Omental fat pad (tissue), 4 donors: ENCODE data around the gene C11orf52. TPM values are rescaled to one million over a fixed set of nuclear protein-coding genes. Genes with fewer than 3 reads are reported as not detected.

ENCODE experiments used
- ATAC-seq: fragments of 150-250 bp; one replicate; pipeline ENCODE4 v1.9.1; 2016; ENCODE audit warnings: mild to moderate bottlenecking, moderate library complexity; ENCODE audit not compliant: low FRiP score
- DNase-seq: peaks from one replicate; pipeline ENCODE4 v3.0.0-alpha.2; 2019; ENCODE audit warnings: low spot score
- total RNA-seq, 4 donors: library from RNA; depleted of rRNA; stranded (reverse); fragments of >200 nt; gene quantifications; one replicate each; pipeline ENCODE4 v1.1.0, GENCODE V29; 2016
- TF ChIP-seq, protein P1 (sequence below), 3 donors: fragments of 450-650 bp; IDR thresholded peaks; one replicate each; pipeline ENCODE4 v1.5.1; 2016 to 2017; ENCODE audit warnings: antibody characterized with exemption in 3 of 3, mild to moderate bottlenecking in 3 of 3, moderate library complexity in 2 of 3

The C11orf52 gene
- total RNA-seq, 4 donors from 2014 or later: 3.4 to 7.9 (median 7.5) TPM; not detected in 1

DNA sequence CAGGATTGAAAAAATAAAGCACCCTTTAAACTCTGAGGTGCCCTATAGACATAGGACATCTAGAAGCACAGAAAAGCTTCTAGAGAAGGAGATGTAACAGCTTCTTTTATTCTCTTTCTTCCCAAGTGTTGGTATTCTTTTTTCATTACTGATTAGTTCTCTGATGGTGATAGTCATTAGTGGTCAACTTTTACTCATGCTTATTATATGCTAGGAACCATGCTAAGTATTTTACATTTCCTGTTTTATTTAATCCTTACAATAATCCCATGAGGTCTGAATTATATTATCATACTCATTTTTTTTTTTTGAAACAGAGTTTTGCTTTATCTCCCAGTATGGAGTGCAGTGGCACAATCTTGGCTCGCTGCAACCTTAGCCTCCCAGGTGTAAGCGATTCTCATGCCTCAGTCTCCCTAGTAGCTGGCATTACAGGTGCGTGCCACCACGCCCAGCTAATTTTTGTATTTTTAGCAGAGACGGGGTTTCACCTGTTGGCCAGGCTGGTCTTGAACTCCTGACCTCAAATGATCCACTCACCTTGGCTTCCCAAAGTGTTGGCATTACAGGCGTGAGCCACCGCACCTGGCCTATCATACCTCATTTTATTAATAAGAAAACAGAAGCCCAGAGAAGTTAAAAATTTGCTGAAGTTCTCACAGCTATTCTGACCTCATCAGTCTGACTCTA is 3.0 kb downstream of the C11orf52 start:
- TF ChIP-seq, protein P1, sequence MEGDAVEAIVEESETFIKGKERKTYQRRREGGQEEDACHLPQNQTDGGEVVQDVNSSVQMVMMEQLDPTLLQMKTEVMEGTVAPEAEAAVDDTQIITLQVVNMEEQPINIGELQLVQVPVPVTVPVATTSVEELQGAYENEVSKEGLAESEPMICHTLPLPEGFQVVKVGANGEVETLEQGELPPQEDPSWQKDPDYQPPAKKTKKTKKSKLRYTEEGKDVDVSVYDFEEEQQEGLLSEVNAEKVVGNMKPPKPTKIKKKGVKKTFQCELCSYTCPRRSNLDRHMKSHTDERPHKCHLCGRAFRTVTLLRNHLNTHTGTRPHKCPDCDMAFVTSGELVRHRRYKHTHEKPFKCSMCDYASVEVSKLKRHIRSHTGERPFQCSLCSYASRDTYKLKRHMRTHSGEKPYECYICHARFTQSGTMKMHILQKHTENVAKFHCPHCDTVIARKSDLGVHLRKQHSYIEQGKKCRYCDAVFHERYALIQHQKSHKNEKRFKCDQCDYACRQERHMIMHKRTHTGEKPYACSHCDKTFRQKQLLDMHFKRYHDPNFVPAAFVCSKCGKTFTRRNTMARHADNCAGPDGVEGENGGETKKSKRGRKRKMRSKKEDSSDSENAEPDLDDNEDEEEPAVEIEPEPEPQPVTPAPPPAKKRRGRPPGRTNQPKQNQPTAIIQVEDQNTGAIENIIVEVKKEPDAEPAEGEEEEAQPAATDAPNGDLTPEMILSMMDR (IDR thresholded peaks at IDR 0.05): no peak
- DNase-seq (no peak), ATAC-seq (no peak)

DNA sequence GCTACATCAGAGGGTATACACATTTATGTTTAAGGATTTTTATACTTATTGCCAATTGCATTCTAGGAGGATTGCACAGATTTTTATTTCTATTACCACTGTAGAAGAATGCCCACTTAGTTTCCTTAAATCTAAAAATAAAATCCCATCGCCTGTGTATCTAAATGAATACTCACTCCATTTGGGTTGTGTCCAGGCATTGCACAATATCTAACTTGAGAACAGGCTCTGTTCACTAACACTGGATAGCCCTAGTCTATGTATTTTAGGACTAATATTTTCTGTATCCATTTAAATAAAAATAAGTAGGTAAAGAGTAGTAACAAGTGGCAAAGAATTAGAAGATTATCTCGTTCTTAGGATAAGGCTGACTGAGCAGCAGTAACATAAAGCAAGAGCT is 4.1 kb downstream of the C11orf52 start:
- ATAC-seq: no peak
- DNase-seq: no peak
- TF ChIP-seq, protein P1 (IDR thresholded peaks at IDR 0.05): no peak

DNA sequence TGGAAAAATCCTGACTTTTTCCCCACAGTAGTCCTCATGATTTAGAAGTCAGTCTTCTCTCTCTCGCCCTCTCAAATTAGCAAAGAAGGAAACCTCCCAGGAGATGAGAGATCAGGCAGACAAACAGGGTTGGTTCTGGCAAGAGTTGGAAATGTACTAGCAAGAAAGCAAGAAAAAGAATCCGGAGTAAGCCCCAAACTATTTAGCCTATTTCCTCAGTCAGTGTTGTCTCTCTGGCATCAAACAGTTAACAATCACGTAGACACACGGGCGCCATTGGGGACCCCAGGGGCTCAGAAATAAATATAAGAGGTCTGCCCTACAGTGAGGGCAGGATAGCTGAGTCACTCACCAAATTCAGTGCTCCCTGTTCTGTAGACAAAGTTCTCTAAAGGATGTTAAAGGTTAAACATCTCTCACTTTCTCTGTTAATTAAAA is 4.7 kb downstream of the C11orf52 start:
- ATAC-seq (no peak), DNase-seq (no peak)
- TF ChIP-seq, protein P1 (IDR thresholded peaks at IDR 0.05): no peak

DNA sequence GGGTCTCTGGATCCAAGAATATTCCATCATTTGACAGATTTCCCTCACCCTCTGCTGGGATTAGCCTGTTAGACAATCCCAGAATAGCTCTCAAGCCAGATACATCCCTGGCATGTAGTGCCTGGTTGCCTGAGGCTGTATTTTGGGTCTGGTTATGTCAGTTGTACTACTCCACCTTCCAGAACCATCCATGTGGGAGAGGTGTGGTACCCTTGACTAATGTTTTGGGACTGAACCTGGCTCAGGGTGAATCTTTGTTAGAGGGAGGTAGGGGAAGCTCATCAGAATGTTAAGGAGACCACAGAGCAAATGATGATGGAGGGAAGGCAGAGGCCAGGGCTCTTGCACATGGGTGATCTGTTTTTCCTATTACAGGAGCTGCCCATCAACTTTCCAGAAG is 5.2 kb downstream of the C11orf52 start:
- TF ChIP-seq, protein P1 (IDR thresholded peaks at IDR 0.05): no peak
- ATAC-seq (no peak), DNase-seq (no peak)

DNA sequence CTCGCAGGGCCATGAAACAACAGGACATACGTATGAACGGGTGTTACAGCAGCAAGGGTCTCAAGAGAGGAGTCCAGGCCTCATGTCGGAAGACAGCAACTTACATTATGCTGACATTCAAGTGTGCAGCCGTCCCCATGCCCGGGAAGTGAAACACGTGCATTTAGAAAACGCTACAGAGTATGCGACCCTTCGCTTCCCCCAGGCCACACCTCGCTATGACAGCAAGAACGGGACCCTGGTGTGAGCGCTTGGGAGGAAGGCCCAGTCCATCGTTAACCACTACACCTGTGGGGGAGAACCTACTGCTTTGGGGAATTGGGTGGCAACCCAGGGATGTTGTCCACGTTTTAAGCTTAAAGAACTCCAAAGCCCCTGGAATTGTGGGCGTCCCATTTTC is 7.2 kb downstream of the C11orf52 start:
- DNase-seq (no peak), ATAC-seq (no peak)
- TF ChIP-seq, protein P1 (IDR thresholded peaks at IDR 0.05): no peak

DNA sequence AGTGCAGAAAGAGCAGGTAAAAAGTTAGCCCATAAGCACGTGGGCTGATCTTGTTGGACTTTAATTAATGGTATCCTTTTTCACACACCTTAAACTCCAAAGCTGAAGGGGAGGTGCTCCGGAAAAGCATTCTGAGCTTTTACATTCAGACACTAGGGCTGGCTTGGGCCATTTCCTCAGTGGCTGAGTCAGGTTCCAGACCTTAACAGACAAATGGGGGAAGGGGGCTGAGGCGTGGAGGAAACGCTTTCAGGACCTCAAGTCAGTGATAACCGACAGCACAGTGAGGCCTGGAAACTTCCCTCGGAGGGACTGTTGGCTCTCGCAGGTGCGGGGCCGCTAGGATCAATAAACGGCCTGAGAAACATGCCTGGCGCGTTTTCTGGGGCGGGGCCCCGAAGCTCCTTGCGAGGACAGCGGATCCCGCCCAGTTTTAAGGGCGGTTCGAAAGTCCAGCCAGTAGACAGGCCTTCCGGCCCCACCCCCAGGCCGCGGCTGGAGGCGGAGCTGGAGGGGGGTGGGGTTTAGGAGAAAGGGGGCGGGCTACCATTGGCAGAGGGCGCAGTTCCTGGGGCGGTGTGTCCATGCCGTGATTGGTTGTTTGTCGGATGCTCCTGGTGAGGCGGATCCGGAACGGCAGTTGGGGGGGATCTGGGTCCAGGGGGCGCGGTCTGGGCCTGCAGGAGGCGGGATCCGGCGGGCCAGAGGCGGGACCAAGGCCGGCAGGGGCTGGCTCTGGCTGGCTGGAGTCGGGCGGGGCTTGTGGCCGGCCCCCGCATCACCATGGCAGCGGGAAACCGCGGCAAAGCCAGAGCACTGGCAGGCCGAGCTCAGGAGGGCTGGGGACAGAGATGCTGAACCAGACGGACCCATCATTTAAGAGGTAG is 8.0 kb downstream of the C11orf52 start:
- peak; percentile 98 for ATAC-seq
- peak; percentile 78 for DNase-seq
- TF ChIP-seq, protein P1 (IDR thresholded peaks at IDR 0.05): no peak
